HL-60 (cell line): ENCODE measurements around the gene KIAA0825.

ENCODE experiments used
- CTCF ChIP-seq: IDR thresholded peaks from one replicate; pipeline ENCODE4 v1.5.1; 2011; ENCODE audit warnings: low read length, control low read depth, inconsistent platforms; ENCODE audit not compliant: insufficient read depth
- GABPA ChIP-seq: IDR thresholded peaks from 2 replicates; pipeline ENCODE4 v1.6.1; 2012; ENCODE audit warnings: low read depth
- POLR2AphosphoS5 ChIP-seq: IDR thresholded peaks from 2 replicates; pipeline ENCODE4 v1.6.1; 2012; ENCODE audit warnings: low read depth

- no peak for TF ChIP-seq CTCF
- TF ChIP-seq POLR2AphosphoS5: no peak
- no peak for TF ChIP-seq GABPA
Measured at GRCh38 chr5:94288937-94289336, 329.5 kb downstream of the KIAA0825 start.
